IMR-90 (cell line): ENCODE data around the gene GRM2. TPM values are rescaled to one million over a fixed set of nuclear protein-coding genes. Genes with fewer than 3 reads are reported as not detected.

Source experiments
- ATAC-seq: fragments of 200-7000 bp; cut with Tn5 transposase; 2 replicates; pipeline ENCODE4 v1.9.1; 2020; ENCODE audit warnings: low read depth, mild to moderate bottlenecking, moderate library complexity
- BruUV-seq: library from RNA; stranded (reverse); fragments of 400-500 nt; replicated peaks from 2 replicates; lab custom pipeline; 2021; lab: Mats Ljungman, UMichigan
- CTCF ChIA-PET: fragments of 300-600 bp; formaldehyde crosslinking; extraction: SDS; loops from one replicate; lab custom pipeline; 2021; ENCODE audit warnings: antibody characterized with exemption; lab: Yijun Ruan, JAX
- POLR2A ChIA-PET: fragments of 300-600 bp; sonication (Branson Sonifier 250); formaldehyde crosslinking; loops from one replicate; lab custom pipeline; 2022; ENCODE audit warnings: antibody characterized with exemption; ENCODE audit not compliant: unreplicated experiment; lab: Charles Lee
- DNase-seq: peaks from one replicate; pipeline ENCODE4 v3.0.0; 2013
- H2AFZ ChIP-seq: replicated peaks from 2 replicates; pipeline ENCODE3; 2013; ENCODE audit warnings: low read length, mild to moderate bottlenecking; ENCODE audit not compliant: poor library complexity
- H2AK5ac ChIP-seq: 2 replicates; pipeline ENCODE4 v1.6.1; 2013; ENCODE audit warnings: low read depth, low read length, inconsistent platforms
- H2AK9ac ChIP-seq: replicated peaks from 2 replicates; pipeline ENCODE3; 2013; ENCODE audit warnings: mild to moderate bottlenecking, low read depth, low read length, moderate library complexity; ENCODE audit not compliant: poor library complexity
- H2BK120ac ChIP-seq: 2 replicates; pipeline ENCODE4 v1.6.1; 2013; ENCODE audit warnings: low read depth, low read length, inconsistent platforms
- H2BK15ac ChIP-seq: 3 replicates; pipeline ENCODE4 v1.6.1; 2013; ENCODE audit warnings: low read depth, low read length, inconsistent platforms
- H2BK20ac ChIP-seq: 2 replicates; pipeline ENCODE4 v1.6.1; 2013; ENCODE audit warnings: low read depth, mild to moderate bottlenecking, inconsistent platforms, low read length, moderate library complexity
- H2BK5ac ChIP-seq: 2 replicates; pipeline ENCODE4 v1.6.1; 2013; ENCODE audit warnings: mild to moderate bottlenecking, low read depth, low read length, inconsistent platforms; ENCODE audit not compliant: poor library complexity, severe bottlenecking
- H3K14ac ChIP-seq: replicated peaks from 2 replicates; pipeline ENCODE4 v1.6.1; 2013; ENCODE audit warnings: low read depth, low read length, inconsistent platforms
- H3K18ac ChIP-seq: 2 replicates; pipeline ENCODE4 v1.6.1; 2013; ENCODE audit warnings: low read depth, low read length, control low read depth
- H3K23ac ChIP-seq: 2 replicates; pipeline ENCODE4 v1.6.1; 2013; ENCODE audit warnings: low read depth, low read length, inconsistent platforms
- H3K27ac ChIP-seq: 2 replicates; pipeline ENCODE4 v1.5.1; 2013; ENCODE audit warnings: mild to moderate bottlenecking, control low read depth, low read length; ENCODE audit not compliant: insufficient read depth
- H3K27me3 ChIP-seq: 2 replicates; pipeline ENCODE4 v1.6.1; 2013; ENCODE audit warnings: low read length; ENCODE audit not compliant: control insufficient read depth, insufficient read depth
- H3K36me3 ChIP-seq: 2 replicates; pipeline ENCODE4 v1.6.1; 2013; ENCODE audit warnings: low read length, mixed read lengths; ENCODE audit not compliant: control insufficient read depth, insufficient read depth
- H3K4ac ChIP-seq: 2 replicates; pipeline ENCODE4 v1.6.1; 2013; ENCODE audit warnings: low read depth, low read length, inconsistent platforms
- H3K4me1 ChIP-seq: 2 replicates; pipeline ENCODE4 v1.6.1; 2013; ENCODE audit warnings: low read length, mixed read lengths; ENCODE audit not compliant: control insufficient read depth, insufficient read depth
- H3K4me2 ChIP-seq: 2 replicates; pipeline ENCODE4 v1.6.1; 2013; ENCODE audit warnings: low read depth, mild to moderate bottlenecking, control low read depth, low read length, moderate library complexity
- H3K4me3 ChIP-seq: 2 replicates; pipeline ENCODE4 v1.5.1; 2013; ENCODE audit warnings: low read depth, mild to moderate bottlenecking, control low read depth, low read length, moderate library complexity; ENCODE audit not compliant: insufficient read depth
- H3K56ac ChIP-seq: 2 replicates; pipeline ENCODE4 v1.6.1; 2013; ENCODE audit warnings: low read length, inconsistent platforms; ENCODE audit not compliant: insufficient read depth; ENCODE audit errors: extremely low read depth
- H3K79me1 ChIP-seq, 2 experiments: 2 replicates each; pipeline ENCODE4 v1.6.1; 2013; ENCODE audit warnings: low read length in 2 of 2, inconsistent platforms in 1 of 2, low read depth in 1 of 2
- H3K9ac ChIP-seq: 2 replicates; pipeline ENCODE4 v1.6.1; 2013; ENCODE audit warnings: low read depth, low read length, control low read depth
- H3K9me1 ChIP-seq: 2 replicates; pipeline ENCODE4 v1.6.1; 2013; ENCODE audit warnings: low read length, inconsistent platforms; ENCODE audit not compliant: insufficient read depth
- H3K9me3 ChIP-seq: 2 replicates; pipeline ENCODE4 v1.6.1; 2013; ENCODE audit warnings: low read length; ENCODE audit not compliant: control insufficient read depth, insufficient read depth
- H4K20me1 ChIP-seq: 2 replicates; pipeline ENCODE4 v1.6.1; 2013; ENCODE audit warnings: low read length, inconsistent platforms; ENCODE audit not compliant: insufficient read depth
- H4K5ac ChIP-seq: 2 replicates; pipeline ENCODE4 v1.6.1; 2013; ENCODE audit warnings: mild to moderate bottlenecking, low read depth, low read length, control low read depth
- H4K8ac ChIP-seq, 2 experiments: 2 replicates each; pipeline ENCODE4 v1.6.1; 2013; ENCODE audit warnings: low read depth in 2 of 2, low read length in 2 of 2, control low read depth in 1 of 2, inconsistent platforms in 1 of 2
- H4K91ac ChIP-seq: 2 replicates; pipeline ENCODE4 v1.6.1; 2013; ENCODE audit warnings: low read depth, low read length, inconsistent platforms; ENCODE audit not compliant: insufficient read depth
- BHLHE40 ChIP-seq: fragments of 150-350 bp; IDR thresholded peaks from 2 replicates; pipeline ENCODE4 v1.6.1; 2016; ENCODE audit warnings: mild to moderate bottlenecking, low read depth, low read length
- MAZ ChIP-seq: IDR thresholded peaks from 2 replicates; pipeline ENCODE4 v1.6.1; 2012; ENCODE audit warnings: low read depth, mild to moderate bottlenecking, low read length, improper control_type of control experiment, moderate library complexity, borderline replicate concordance
- NFE2L2 ChIP-seq: fragments of 150-350 bp; IDR thresholded peaks from 2 replicates; pipeline ENCODE4 v1.6.1; 2016; ENCODE audit warnings: low read depth, mild to moderate bottlenecking, low read length
- RAD21 ChIP-seq: IDR thresholded peaks from 2 replicates; pipeline ENCODE4 v1.6.1; 2012; ENCODE audit warnings: low read length, improper control_type of control experiment
- USF2 ChIP-seq: fragments of 150-350 bp; IDR thresholded peaks from 2 replicates; pipeline ENCODE4 v1.6.1; 2017; ENCODE audit warnings: mild to moderate bottlenecking, antibody characterized with exemption, low read length, low read depth
- WGBS, 2 experiments: methylation state at CpG; one replicate each; pipeline versions ENCODE4 v1.1.5 to v1.1.7; 2013; ENCODE audit warnings: missing lambda C conversion rate in 2 of 2; ENCODE audit not compliant: insufficient read length in 1 of 2; ENCODE audit errors: extremely low coverage in 2 of 2; 5-methylcytosine and 5-hydroxymethylcytosine counted together
- dilution Hi-C: fragments of 300-500 bp; cut with HindIII; formaldehyde crosslinking; loops from one replicate; pipeline ENCODE4 v1.14.3; 2018; ENCODE audit warnings: low sequenced_read_pairs; ENCODE audit not compliant: unreplicated experiment
- in situ Hi-C: fragments of 300-500 bp; cut with MboI; formaldehyde crosslinking; loops from 3 replicates; pipeline ENCODE4 v1.14.3; 2019; ENCODE audit warnings: low sequenced_read_pairs, inconsistent platforms, mixed read lengths
- intact Hi-C: fragments of 100-400 bp; cut with micrococcal nuclease; formaldehyde crosslinking; loops from 2 replicates; pipeline ENCODE4 v1.10.0; 2022
- polyA plus RNA-seq, 3 experiments: library from polyadenylated mRNA; depleted of rRNA; stranded (reverse); fragments of >200 nt; gene quantifications; 2 replicates each; pipeline ENCODE4 v1.2.3, GENCODE V29; 2012; ENCODE audit warnings: low replicate concordance in 1 of 3
- total RNA-seq: library from RNA; depleted of rRNA; stranded (reverse); fragments of >200 nt; gene quantifications from 2 replicates; pipeline ENCODE4 v1.2.3, GENCODE V29; 2012

The GRM2 gene
- total and polyA plus RNA-seq, 2 of the 4 experiments (the other 2 are of a cell fraction), result under 0.01 to 0.14 TPM

- intact Hi-C loops, result no loop called here
- H4K5ac ChIP-seq, result no peak overlapping the region
- 89% methylated on average over 5 of the region's 8 CpGs; no CpG with 5 or more reads in 1 of the 2 experiments for WGBS, 2 experiments
Observed at GRCh38 chr3:51715977-51716294, 9.1 kb downstream of the GRM2 start.

More at GRCh38 chr3:51715977-51716294, 9.1 kb downstream of the GRM2 start:
- no peak overlapping the region for H3K4me3 ChIP-seq
- no peak overlapping the region for H2BK15ac ChIP-seq
- BruUV-seq, result no TSS peak
- H3K4me1 ChIP-seq, result no peaks in the 10 kb centered on the region
- TF ChIP-seq RAD21 (no peak), NFE2L2 (no peak), USF2 (no peak), MAZ (no peak), BHLHE40 (no peak)
- POLR2A ChIA-PET, result no interaction called here
- H3K4ac ChIP-seq, result no peak overlapping the region
- no peaks in the 10 kb centered on the region for H3K36me3 ChIP-seq
- CTCF ChIA-PET, result no interaction called here
- H3K4me2 ChIP-seq, result no peak overlapping the region
- no peaks in the 10 kb centered on the region; the same call in 1 of the 2 replicates for H3K9me1 ChIP-seq
- no peak overlapping the region for H2AK9ac ChIP-seq
- dilution Hi-C loops, result no loop called here
- no peaks in the 10 kb centered on the region for H3K9me3 ChIP-seq
- no peak overlapping the region for H3K9ac ChIP-seq
- no peaks in the 10 kb centered on the region for H4K20me1 ChIP-seq
- no peak overlapping the region for H2AK5ac ChIP-seq
- H3K23ac ChIP-seq, result no peak overlapping the region
- no peak overlapping the region for H3K27ac ChIP-seq
- in situ Hi-C loops, result no loop called here
- H3K56ac ChIP-seq, result no peak overlapping the region
- DNase-seq (no peak), ATAC-seq (no peak)
- H3K27me3 ChIP-seq, result no peaks in the 10 kb centered on the region; the same call in 1 of the 2 replicates
- H4K8ac ChIP-seq, result no peak overlapping the region
- no peak overlapping the region for H2BK20ac ChIP-seq
- no peak overlapping the region for H4K91ac ChIP-seq
- no peak overlapping the region for H3K14ac ChIP-seq
- H2BK120ac ChIP-seq, result no peak overlapping the region
- H3K79me1 ChIP-seq, result no peaks in the 10 kb centered on the region
- H2BK5ac ChIP-seq, result no peak overlapping the region
- no peak overlapping the region for H2AFZ ChIP-seq
- H3K18ac ChIP-seq, result no peak overlapping the region
